HepG2 (cell line): ENCODE measurements around the gene ICAM3. TPM values are rescaled to one million over a fixed set of nuclear protein-coding genes. Genes with fewer than 3 reads are reported as not detected.

Experiments
- ASH2L ChIP-seq: fragments of 300-600, 200-600 bp; sonication (generic); IDR thresholded peaks from 2 replicates; pipeline ENCODE4 v1.7.0; 2017; ENCODE audit warnings: low read depth, mild to moderate bottlenecking, moderate library complexity, mixed read lengths, low read length; ENCODE audit not compliant: insufficient read length
- GMEB2 ChIP-seq: IDR thresholded peaks from 2 replicates; pipeline ENCODE4 v1.6.1; 2016; ENCODE audit warnings: missing biosample characterization, missing genetic modification reagents, low read depth
- GRHL1 ChIP-seq: sonication (generic); formaldehyde crosslinking; conservative IDR thresholded peaks from 2 replicates; pipeline ENCODE4 v1.8.0; 2022; ENCODE audit warnings: missing genetic modification reagents
- ISX ChIP-seq: sonication (generic); formaldehyde crosslinking; conservative IDR thresholded peaks from 2 replicates; pipeline ENCODE4 v1.5.0; 2020; ENCODE audit warnings: missing genetic modification reagents
- KLF13 ChIP-seq: sonication (generic); formaldehyde crosslinking; IDR thresholded peaks from 2 replicates; pipeline ENCODE4 v1.4.0; 2020; ENCODE audit warnings: mild to moderate bottlenecking, missing genetic modification reagents
- NCOA5 ChIP-seq: sonication (generic); formaldehyde crosslinking; IDR thresholded peaks from 2 replicates; pipeline ENCODE4 v1.4.0; 2020; ENCODE audit warnings: missing genetic modification reagents
- NFIC ChIP-seq: IDR thresholded peaks from 2 replicates; pipeline ENCODE4 v1.6.1; 2012; ENCODE audit warnings: mild to moderate bottlenecking, low read length, inconsistent platforms
- PHF5A ChIP-seq: IDR thresholded peaks from one replicate; pipeline ENCODE4 v1.6.1; 2018; ENCODE audit warnings: low read depth, missing genetic modification reagents; ENCODE audit not compliant: unreplicated experiment
- PRMT3 ChIP-seq: sonication (generic); formaldehyde crosslinking; IDR thresholded peaks from 2 replicates; pipeline ENCODE4 v1.8.1; 2022; ENCODE audit warnings: low read depth, mild to moderate bottlenecking, moderate library complexity, missing genetic modification reagents, borderline replicate concordance
- RBM39 ChIP-seq: fragments of 200-400 bp; formaldehyde crosslinking; IDR thresholded peaks from one replicate; pipeline ENCODE4 v1.6.1; 2018; ENCODE audit warnings: antibody characterized with exemption, mild to moderate bottlenecking, low read depth, low read length; ENCODE audit not compliant: poor library complexity, severe bottlenecking
- U2AF2 ChIP-seq: fragments of 200-400 bp; formaldehyde crosslinking; IDR thresholded peaks from 2 replicates; pipeline ENCODE4 v1.6.1; 2017; ENCODE audit warnings: low read depth, mild to moderate bottlenecking, low read length
- ZFP62 ChIP-seq: sonication (generic); formaldehyde crosslinking; IDR thresholded peaks from 2 replicates; pipeline ENCODE4 v1.4.0; 2020; ENCODE audit warnings: missing genetic modification reagents
- ZNF510 ChIP-seq: sonication (generic); formaldehyde crosslinking; IDR thresholded peaks from 2 replicates; pipeline ENCODE4 v1.4.0; 2020; ENCODE audit warnings: low read depth, mild to moderate bottlenecking, missing genetic modification reagents
- ZNF547 ChIP-seq: sonication (generic); formaldehyde crosslinking; IDR thresholded peaks from 2 replicates; pipeline ENCODE4 v1.5.1; 2020; ENCODE audit warnings: mild to moderate bottlenecking, missing genetic modification reagents
- ZNF549 ChIP-seq: sonication (generic); formaldehyde crosslinking; IDR thresholded peaks from 2 replicates; pipeline ENCODE4 v1.5.0; 2020; ENCODE audit warnings: missing genetic modification reagents
- ZNF788 ChIP-seq: sonication (generic); formaldehyde crosslinking; IDR thresholded peaks from 2 replicates; pipeline ENCODE4 v1.5.0; 2020; ENCODE audit warnings: mild to moderate bottlenecking, missing genetic modification reagents, borderline replicate concordance
- ZSCAN22 ChIP-seq: sonication (generic); formaldehyde crosslinking; IDR thresholded peaks from 2 replicates; pipeline ENCODE4 v1.4.0; 2020; ENCODE audit warnings: mild to moderate bottlenecking, missing genetic modification reagents
- polyA plus RNA-seq, 8 experiments: library from polyadenylated mRNA; depleted of rRNA in 3 of 8; stranded (reverse) in 7 of 8; unstranded in 1 of 8; fragments of >200 nt; fragmentation: Illumina TruSeq in 4 of 8; extraction: Trizol in 4 of 8; gene quantifications; 2 replicates each; pipeline versions ENCODE4 v1.2.1 to v1.2.3, GENCODE V29; 2011 to 2016; ENCODE audit warnings: low read depth in 4 of 8, missing spikeins in 1 of 8, mixed read lengths in 1 of 8; ENCODE audit not compliant: insufficient read depth in 1 of 8
- total RNA-seq, 5 experiments: library from RNA; depleted of rRNA; stranded (reverse); fragments of >200 nt; fragmentation: Illumina TruSeq; extraction: Trizol; gene quantifications; 2 replicates each; pipeline ENCODE4 v1.2.3, GENCODE V29; 2016; ENCODE audit warnings: low read depth in 1 of 5
- TF ChIP-seq, protein P1 (sequence below): sonication (generic); formaldehyde crosslinking; conservative IDR thresholded peaks from 2 replicates; pipeline ENCODE4 v1.8.1; 2023; ENCODE audit warnings: missing genetic modification reagents
- TF ChIP-seq, protein P2 (sequence below): sonication (generic); formaldehyde crosslinking; IDR thresholded peaks from 2 replicates; pipeline ENCODE4 v1.4.0; 2020; ENCODE audit warnings: mild to moderate bottlenecking, missing genetic modification reagents
- TF ChIP-seq, protein P3 (sequence below): sonication (generic); formaldehyde crosslinking; IDR thresholded peaks from 2 replicates; pipeline ENCODE4 v1.4.0; 2020; ENCODE audit warnings: mild to moderate bottlenecking, low read depth, missing genetic modification reagents

Gene ICAM3
- total and polyA plus RNA-seq, 2 of the 13 experiments (the other 11 are each of a cell fraction or from before 2014, with no cell fraction given), result 14.1 to 21.0 TPM

DNA sequence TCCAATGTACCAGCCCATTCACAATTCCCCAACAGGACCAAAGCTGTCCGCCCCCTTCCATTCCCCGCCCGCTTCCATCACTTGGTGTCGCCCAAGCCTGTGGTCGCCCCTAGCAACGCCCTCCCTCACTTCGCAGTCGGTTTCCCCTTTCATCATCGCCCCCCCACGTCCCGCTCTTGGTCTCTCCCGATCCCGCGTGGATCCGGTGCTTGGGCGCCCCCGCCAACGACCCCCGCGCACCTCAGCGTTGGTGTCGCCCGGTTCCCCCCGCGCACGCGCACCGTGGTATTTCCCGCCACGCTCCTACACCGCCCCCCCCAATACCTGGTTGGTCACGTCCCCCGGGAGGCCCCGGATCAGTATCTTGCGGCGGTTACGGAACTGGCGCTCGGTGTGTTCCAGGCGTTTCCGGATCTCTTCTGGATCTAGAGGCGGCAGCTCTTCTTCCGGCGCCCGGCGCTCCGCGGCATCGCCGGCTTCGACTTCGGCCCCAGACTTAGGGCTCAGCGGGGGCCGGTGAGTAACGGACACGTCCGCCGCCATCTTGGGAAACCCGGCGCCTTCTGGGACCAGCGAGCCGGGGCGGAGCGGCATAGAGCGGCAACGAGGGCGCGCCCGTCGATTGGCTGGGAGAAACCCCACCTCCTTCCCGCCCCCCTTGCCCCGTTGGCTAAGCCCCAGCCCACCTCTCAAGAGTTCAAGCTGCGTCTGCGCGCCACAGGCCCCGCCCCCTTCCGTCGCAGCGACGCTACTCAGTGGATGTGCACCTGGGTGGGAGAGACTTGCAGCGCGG, 6.3 kb downstream of the ICAM3 start, which contains the start of gene RAVER1 (continued):
- TF ChIP-seq PHF5A, result no peak
- TF ChIP-seq U2AF2, result no peak
- TF ChIP-seq ISX (CRISPR knock-in tag), result 0 out of 2 replicates have a peak, but pooled peaks have one; percentile 39
- TF ChIP-seq ZNF549 (CRISPR knock-in tag), result no peak
- peak; percentile 79; the same call in 1 of the 2 replicates for TF ChIP-seq ZNF788 (CRISPR knock-in tag)
- TF ChIP-seq ZSCAN22 (CRISPR knock-in tag), result no peak
- TF ChIP-seq GMEB2 (CRISPR knock-in tag), result peak; percentile 36; the same call in 1 of the 2 replicates
- TF ChIP-seq RBM39, result peak; percentile 86
- TF ChIP-seq ZFP62 (CRISPR knock-in tag), result no peak
- no peak for TF ChIP-seq PRMT3 (CRISPR knock-in tag)
- TF ChIP-seq, protein P1, sequence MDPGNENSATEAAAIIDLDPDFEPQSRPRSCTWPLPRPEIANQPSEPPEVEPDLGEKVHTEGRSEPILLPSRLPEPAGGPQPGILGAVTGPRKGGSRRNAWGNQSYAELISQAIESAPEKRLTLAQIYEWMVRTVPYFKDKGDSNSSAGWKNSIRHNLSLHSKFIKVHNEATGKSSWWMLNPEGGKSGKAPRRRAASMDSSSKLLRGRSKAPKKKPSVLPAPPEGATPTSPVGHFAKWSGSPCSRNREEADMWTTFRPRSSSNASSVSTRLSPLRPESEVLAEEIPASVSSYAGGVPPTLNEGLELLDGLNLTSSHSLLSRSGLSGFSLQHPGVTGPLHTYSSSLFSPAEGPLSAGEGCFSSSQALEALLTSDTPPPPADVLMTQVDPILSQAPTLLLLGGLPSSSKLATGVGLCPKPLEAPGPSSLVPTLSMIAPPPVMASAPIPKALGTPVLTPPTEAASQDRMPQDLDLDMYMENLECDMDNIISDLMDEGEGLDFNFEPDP (CRISPR knock-in tag), result no peak
- TF ChIP-seq, protein P2, sequence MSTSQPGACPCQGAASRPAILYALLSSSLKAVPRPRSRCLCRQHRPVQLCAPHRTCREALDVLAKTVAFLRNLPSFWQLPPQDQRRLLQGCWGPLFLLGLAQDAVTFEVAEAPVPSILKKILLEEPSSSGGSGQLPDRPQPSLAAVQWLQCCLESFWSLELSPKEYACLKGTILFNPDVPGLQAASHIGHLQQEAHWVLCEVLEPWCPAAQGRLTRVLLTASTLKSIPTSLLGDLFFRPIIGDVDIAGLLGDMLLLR, result peak; percentile 82; the same call in 1 of the 2 replicates
- TF ChIP-seq NCOA5, result no peak
- TF ChIP-seq ASH2L, result peak; percentile 87
- no peak for TF ChIP-seq KLF13 (CRISPR knock-in tag)
- TF ChIP-seq GRHL1, result no peak
- TF ChIP-seq ZNF547, result no peak
- TF ChIP-seq ZNF510 (CRISPR knock-in tag), result peak; percentile 94
- TF ChIP-seq NFIC, result no peak
- TF ChIP-seq, protein P3, sequence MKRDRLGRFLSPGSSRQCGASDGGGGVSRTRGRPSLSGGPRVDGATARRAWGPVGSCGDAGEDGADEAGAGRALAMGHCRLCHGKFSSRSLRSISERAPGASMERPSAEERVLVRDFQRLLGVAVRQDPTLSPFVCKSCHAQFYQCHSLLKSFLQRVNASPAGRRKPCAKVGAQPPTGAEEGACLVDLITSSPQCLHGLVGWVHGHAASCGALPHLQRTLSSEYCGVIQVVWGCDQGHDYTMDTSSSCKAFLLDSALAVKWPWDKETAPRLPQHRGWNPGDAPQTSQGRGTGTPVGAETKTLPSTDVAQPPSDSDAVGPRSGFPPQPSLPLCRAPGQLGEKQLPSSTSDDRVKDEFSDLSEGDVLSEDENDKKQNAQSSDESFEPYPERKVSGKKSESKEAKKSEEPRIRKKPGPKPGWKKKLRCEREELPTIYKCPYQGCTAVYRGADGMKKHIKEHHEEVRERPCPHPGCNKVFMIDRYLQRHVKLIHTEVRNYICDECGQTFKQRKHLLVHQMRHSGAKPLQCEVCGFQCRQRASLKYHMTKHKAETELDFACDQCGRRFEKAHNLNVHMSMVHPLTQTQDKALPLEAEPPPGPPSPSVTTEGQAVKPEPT (CRISPR knock-in tag), result peak; percentile 64; the same call in 1 of the 2 replicates
